Measurements from ENCODE around the gene KIF7. TPM values are rescaled to one million over a fixed set of nuclear protein-coding genes. Genes with fewer than 3 reads are reported as not detected.
A peak's percentile ranks its signal among the peaks of the same experiment; 100 is the strongest.
"Not testable (repeated sequence)": the region's sequence is repeated elsewhere in the genome, so short reads cannot be mapped to it uniquely, and the experiment has no call there.

Gene KIF7
- polyA plus RNA-seq, 3 donors = not detected

DNA sequence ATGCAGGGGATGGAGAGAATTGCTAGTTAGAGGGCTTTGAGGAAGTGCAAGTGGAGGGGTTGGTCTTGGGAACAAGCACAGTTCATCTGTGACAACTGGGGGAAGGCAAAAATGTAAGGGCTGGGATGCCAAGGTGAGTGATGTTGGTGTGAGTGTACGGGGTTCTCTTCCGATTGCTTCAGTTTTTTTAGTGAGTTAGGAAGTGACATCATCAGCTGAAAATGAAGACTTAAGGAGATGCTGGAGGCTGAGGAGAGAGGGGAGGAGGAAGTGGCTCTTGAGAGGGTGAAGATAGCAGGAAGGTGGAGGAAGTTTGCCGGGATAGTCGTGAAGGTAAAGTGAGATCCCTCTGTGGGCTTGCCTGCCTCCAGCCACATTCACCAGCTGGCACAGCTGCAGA is 67.3 kb downstream of the KIF7 start:
- no peaks in the 10 kb centered on the region for H3K9me3 ChIP-seq (replicated peaks in 1 of 2; ENCODE audit: control insufficient read depth in 1 of 2, insufficient read depth in 1 of 2, low read length in 2 of 2)
- H3K9me3 Mint-ChIP-seq = no peaks in the 10 kb centered on the region
- H3K9ac ChIP-seq (ENCODE audit: insufficient read depth, low read length, poor library complexity, severe bottlenecking) = no peak overlapping the region
- no peak for TF ChIP-seq CTCF (IDR thresholded peaks at IDR 0.05)
- H4K20me1 ChIP-seq (ENCODE audit: insufficient read depth, low read length) = no peaks in the 10 kb centered on the region
- peaks cover 32 to 41% of the 10 kb centered on the region in 2 donors for H3K36me3 Mint-ChIP-seq
- H3K27ac ChIP-seq (ENCODE audit: low read depth in 1 of 2, low read length in 2 of 2) = peak overlapping the region in 1 of 2 donors; percentile 19
- H3K4me1 ChIP-seq (ENCODE audit: control insufficient read depth in 1 of 2, insufficient read depth in 2 of 2, low read length in 2 of 2) = no peaks in the 10 kb centered on the region
- 33% methylated on average over 4 of the region's 4 CpGs for WGBS (ENCODE audit: insufficient coverage)
- H3K36me3 ChIP-seq (replicated peaks in 1 of 2; ENCODE audit: control insufficient read depth in 1 of 2, insufficient read depth in 2 of 2, low read length in 2 of 2) = peaks cover 68 to 92% of the 10 kb centered on the region in 2 donors
- H3K27me3 ChIP-seq (ENCODE audit: control insufficient read depth in 2 of 2, insufficient read depth in 2 of 2, low read length in 2 of 2) = no peaks in the 10 kb centered on the region
- DNase-seq = peak in 1 of 3 donors; percentile 10
- no peaks in the 10 kb centered on the region for H3K27me3 Mint-ChIP-seq (ENCODE audit: low read depth in 3 of 3)
- no peak overlapping the region for H3K4me3 ChIP-seq (replicated peaks in 1 of 3; ENCODE audit: low read depth in 2 of 3, low read length in 3 of 3)
- H3K27ac Mint-ChIP-seq = no peak overlapping the region
- intact Hi-C loops (cut with micrococcal nuclease) = no loop called here
- H3K4me1 Mint-ChIP-seq = no peaks in the 10 kb centered on the region
- no peak overlapping the region for H2AFZ ChIP-seq (ENCODE audit: insufficient read depth, low read depth, low read length, poor library complexity, severe bottlenecking)
- H3K4me3 Mint-ChIP-seq = no peak overlapping the region
- H3K4me2 ChIP-seq (replicated peaks; ENCODE audit: extremely low read depth, low read length, poor library complexity, severe bottlenecking) = no peak overlapping the region
- peaks cover 49% of the 10 kb centered on the region for H3K79me2 ChIP-seq (ENCODE audit: insufficient read depth, low read length)

- no peak overlapping the region for H3K4me3 ChIP-seq (replicated peaks in 1 of 3; ENCODE audit: low read depth in 2 of 3, low read length in 3 of 3)
- H3K27me3 Mint-ChIP-seq (ENCODE audit: low read depth in 3 of 3) = no peaks in the 10 kb centered on the region
- intact Hi-C loops (cut with micrococcal nuclease) = no loop called here
- H4K20me1 ChIP-seq (ENCODE audit: insufficient read depth, low read length) = no peaks in the 10 kb centered on the region
- H3K4me3 Mint-ChIP-seq = no peak overlapping the region
- H3K9ac ChIP-seq (ENCODE audit: insufficient read depth, low read length, poor library complexity, severe bottlenecking) = no peak overlapping the region
- H3K36me3 ChIP-seq (replicated peaks in 1 of 2; ENCODE audit: control insufficient read depth in 1 of 2, insufficient read depth in 2 of 2, low read length in 2 of 2) = peaks cover 61 to 91% of the 10 kb centered on the region in 2 donors
- no peak overlapping the region for H2AFZ ChIP-seq (ENCODE audit: insufficient read depth, low read depth, low read length, poor library complexity, severe bottlenecking)
- no peak overlapping the region for H3K4me2 ChIP-seq (replicated peaks; ENCODE audit: extremely low read depth, low read length, poor library complexity, severe bottlenecking)
- no peaks in the 10 kb centered on the region for H3K9me3 ChIP-seq (replicated peaks in 1 of 2; ENCODE audit: control insufficient read depth in 1 of 2, insufficient read depth in 1 of 2, low read length in 2 of 2)
- TF ChIP-seq CTCF (IDR thresholded peaks at IDR 0.05) = no peak
- peaks cover 29 to 40% of the 10 kb centered on the region in 2 donors for H3K36me3 Mint-ChIP-seq
- no peaks in the 10 kb centered on the region for H3K4me1 Mint-ChIP-seq
- WGBS (ENCODE audit: insufficient coverage) = 100% methylated on average over 2 of the region's 2 CpGs
- no peaks in the 10 kb centered on the region for H3K9me3 Mint-ChIP-seq
- H3K27me3 ChIP-seq (ENCODE audit: control insufficient read depth in 2 of 2, insufficient read depth in 2 of 2, low read length in 2 of 2) = no peaks in the 10 kb centered on the region
- no peaks in the 10 kb centered on the region for H3K4me1 ChIP-seq (ENCODE audit: control insufficient read depth in 1 of 2, insufficient read depth in 2 of 2, low read length in 2 of 2)
- H3K27ac Mint-ChIP-seq = no peak overlapping the region
- no peak for DNase-seq
- H3K27ac ChIP-seq (ENCODE audit: low read depth in 1 of 2, low read length in 2 of 2) = peak overlapping the region in 1 of 2 donors; percentile 42
- peaks cover 61% of the 10 kb centered on the region for H3K79me2 ChIP-seq (ENCODE audit: insufficient read depth, low read length)
These were observed 68.6 kb downstream of the KIF7 start for GRCh38 chr15:89586651-89587050.

GRCh38 chr15:89580747-89581146 is 74.5 kb downstream of the KIF7 start:
- Histone ChIP-seq H3K4me1 (ENCODE audit: control insufficient read depth in 1 of 2, insufficient read depth in 2 of 2, low read length in 2 of 2) (peaks cover 22 to 24% of the 10 kb centered on the region in 2 donors), H3K79me2 (ENCODE audit: insufficient read depth, low read length) (peaks cover 96% of the 10 kb centered on the region), H3K36me3 (replicated peaks in 1 of 2; ENCODE audit: control insufficient read depth in 1 of 2, insufficient read depth in 2 of 2, low read length in 2 of 2) (peaks cover 29 to 47% of the 10 kb centered on the region in 2 donors)
- H3K27ac ChIP-seq (ENCODE audit: low read depth in 1 of 2, low read length in 2 of 2); DNase-seq; intact Hi-C loops (cut with micrococcal nuclease); H4K20me1 ChIP-seq (ENCODE audit: insufficient read depth, low read length); H3K9me3 ChIP-seq (replicated peaks in 1 of 2; ENCODE audit: control insufficient read depth in 1 of 2, insufficient read depth in 1 of 2, low read length in 2 of 2); H3K4me2 ChIP-seq (replicated peaks; ENCODE audit: extremely low read depth, low read length, poor library complexity, severe bottlenecking); H3K9ac ChIP-seq (ENCODE audit: insufficient read depth, low read length, poor library complexity, severe bottlenecking); H3K9me3 Mint-ChIP-seq; H3K4me3 Mint-ChIP-seq; H2AFZ ChIP-seq (ENCODE audit: insufficient read depth, low read depth, low read length, poor library complexity, severe bottlenecking); H3K27me3 ChIP-seq (ENCODE audit: control insufficient read depth in 2 of 2, insufficient read depth in 2 of 2, low read length in 2 of 2); H3K4me3 ChIP-seq (replicated peaks in 1 of 3; ENCODE audit: low read depth in 2 of 3, low read length in 3 of 3); H3K27me3 Mint-ChIP-seq (ENCODE audit: low read depth in 3 of 3): not testable (repeated sequence)
- H3K4me1 Mint-ChIP-seq = peaks cover 34% of the 10 kb centered on the region
- 100% methylated on average over 1 of the region's 2 CpGs for WGBS (ENCODE audit: insufficient coverage)
- H3K27ac Mint-ChIP-seq = peak overlapping the region in 2 of 7 donors; percentile 18 to 33
- H3K36me3 Mint-ChIP-seq = peaks cover 21 to 44% of the 10 kb centered on the region in 2 donors
